Ascending aorta (tissue), 2 donors: Measurements from ENCODE around the gene SGCD. TPM values are rescaled to one million over a fixed set of nuclear protein-coding genes. Genes with fewer than 3 reads are reported as not detected.

Experiments used
- DNase-seq, 2 donors: peaks; one replicate each; pipeline ENCODE4 v3.0.0-alpha.2; 2019; ENCODE audit warnings: low spot score in 2 of 2
- H3K27ac ChIP-seq, 2 donors: fragments of 200-600 bp; sonication (generic); one replicate each; pipeline ENCODE4 v1.5.1; 2016 to 2017; ENCODE audit warnings: mild to moderate bottlenecking in 1 of 2
- H3K27me3 ChIP-seq: fragments of 200-600 bp; sonication (generic); one replicate; pipeline ENCODE4 v1.5.1; 2017
- H3K36me3 ChIP-seq, 2 donors: fragments of 200-600 bp; sonication (generic); one replicate each; pipeline ENCODE4 v1.5.1; 2016
- H3K4me1 ChIP-seq, 2 donors: fragments of 200-600 bp; sonication (generic); one replicate each; pipeline ENCODE4 v1.5.1; 2016 to 2017; ENCODE audit warnings: mild to moderate bottlenecking in 1 of 2
- H3K4me3 ChIP-seq, 2 donors: fragments of 200-600 bp; sonication (generic); one replicate each; pipeline ENCODE4 v1.5.1; 2016 to 2017; ENCODE audit warnings: mild to moderate bottlenecking in 1 of 2
- H3K9me3 ChIP-seq, 2 donors: fragments of 200-600 bp; sonication (generic); one replicate each; pipeline ENCODE4 v1.5.1; 2016
- CTCF ChIP-seq, 3 experiments: fragments of 200-600 bp in 2 of 3; fragments of 450-650 bp in 1 of 3; sonication (generic) in 2 of 3; IDR thresholded peaks; one replicate each; pipeline ENCODE4 v1.5.1; 2016 to 2019; ENCODE audit warnings: antibody characterized with exemption in 3 of 3, mild to moderate bottlenecking in 1 of 3, moderate library complexity in 1 of 3
- intact Hi-C: fragments of 100-400 bp; cut with DNase I; formaldehyde crosslinking; loops from one replicate; pipeline ENCODE4 v1.15.1; 2023
- total RNA-seq: library from RNA; depleted of rRNA; stranded (reverse); fragments of >200 nt; gene quantifications from one replicate; pipeline ENCODE4 v1.1.0, GENCODE V29; 2016

SGCD gene
- total RNA-seq, 1 donor from 2014 or later: 4.0 TPM

- no peak for TF ChIP-seq CTCF (IDR thresholded peaks at IDR 0.05)
- no peaks in the 10 kb centered on the region for H3K36me3 ChIP-seq
- no peak overlapping the region for H3K4me3 ChIP-seq
- H3K4me1 ChIP-seq: no peaks in the 10 kb centered on the region
- intact Hi-C loops: no loop called here
- H3K27me3 ChIP-seq: no peaks in the 10 kb centered on the region
- H3K9me3 ChIP-seq: no peaks in the 10 kb centered on the region
- no peak for DNase-seq
- H3K27ac ChIP-seq: no peak overlapping the region
Measured at GRCh38 chr5:156356238-156356637, 29.3 kb downstream of the SGCD start.

GRCh38 chr5:156359476-156359875 lies 32.5 kb downstream of the SGCD start:
- TF ChIP-seq CTCF (IDR thresholded peaks at IDR 0.05): no peak
- DNase-seq: no peak
- no peaks in the 10 kb centered on the region for H3K4me1 ChIP-seq
- no peaks in the 10 kb centered on the region for H3K27me3 ChIP-seq
- no peak overlapping the region for H3K4me3 ChIP-seq
- no peaks in the 10 kb centered on the region for H3K9me3 ChIP-seq
- H3K36me3 ChIP-seq: peaks cover 0 to 5% of the 10 kb centered on the region in 2 donors
- no peak overlapping the region for H3K27ac ChIP-seq
- intact Hi-C loops: no loop called here

GRCh38 chr5:156361436-156362109 lies 34.6 kb downstream of the SGCD start:
- H3K9me3 ChIP-seq: no peaks in the 10 kb centered on the region
- no peaks in the 10 kb centered on the region for H3K4me1 ChIP-seq
- no peak for TF ChIP-seq CTCF (IDR thresholded peaks at IDR 0.05)
- H3K27ac ChIP-seq: no peak overlapping the region
- H3K36me3 ChIP-seq: peaks cover 0 to 5% of the 10 kb centered on the region in 2 donors
- no peak for DNase-seq
- no peak overlapping the region for H3K4me3 ChIP-seq
- no peaks in the 10 kb centered on the region for H3K27me3 ChIP-seq
- intact Hi-C loops: no loop called here

- Histone ChIP-seq H3K9me3 (no peaks in the 10 kb centered on the region), H3K27ac (no peak overlapping the region), H3K4me1 (no peaks in the 10 kb centered on the region), H3K36me3 (peaks cover 0 to 5% of the 10 kb centered on the region in 2 donors), H3K27me3 (no peaks in the 10 kb centered on the region), H3K4me3 (no peak overlapping the region)
- no peak for TF ChIP-seq CTCF (IDR thresholded peaks at IDR 0.05)
- intact Hi-C loops: no loop called here
- DNase-seq: no peak
Measured at GRCh38 chr5:156363861-156364260, 36.9 kb downstream of the SGCD start.

GRCh38 chr5:156366521-156366920 lies 39.6 kb downstream of the SGCD start:
- Histone ChIP-seq H3K27me3 (no peaks in the 10 kb centered on the region), H3K4me3 (no peak overlapping the region), H3K9me3 (no peaks in the 10 kb centered on the region), H3K27ac (no peak overlapping the region), H3K36me3 (peaks cover 0 to 5% of the 10 kb centered on the region in 2 donors), H3K4me1 (no peaks in the 10 kb centered on the region)
- intact Hi-C loops: no loop called here
- no peak for TF ChIP-seq CTCF (IDR thresholded peaks at IDR 0.05)
- no peak for DNase-seq

GRCh38 chr5:156367597-156367996 lies 40.6 kb downstream of the SGCD start:
- Histone ChIP-seq H3K9me3 (no peaks in the 10 kb centered on the region), H3K36me3 (peaks cover 0 to 5% of the 10 kb centered on the region in 2 donors), H3K27me3 (no peaks in the 10 kb centered on the region), H3K4me3 (no peak overlapping the region), H3K4me1 (no peaks in the 10 kb centered on the region), H3K27ac (no peak overlapping the region)
- intact Hi-C loops: no loop called here
- no peak for TF ChIP-seq CTCF (IDR thresholded peaks at IDR 0.05)
- no peak for DNase-seq
